GM12875 (cell line): ENCODE data around the gene FKBP5.

Experiments
- H3K4me3 ChIP-seq: one replicate; pipeline ENCODE4 v1.5.1; 2011; ENCODE audit warnings: low read depth, low read length, control low read depth
- CTCF ChIP-seq: IDR thresholded peaks from 2 replicates; pipeline ENCODE4 v1.5.1; 2011; ENCODE audit warnings: low read depth, mild to moderate bottlenecking, control low read depth, inconsistent platforms, low read length, moderate library complexity, borderline replicate concordance; ENCODE audit not compliant: insufficient read depth

FKBP5 gene

DNA sequence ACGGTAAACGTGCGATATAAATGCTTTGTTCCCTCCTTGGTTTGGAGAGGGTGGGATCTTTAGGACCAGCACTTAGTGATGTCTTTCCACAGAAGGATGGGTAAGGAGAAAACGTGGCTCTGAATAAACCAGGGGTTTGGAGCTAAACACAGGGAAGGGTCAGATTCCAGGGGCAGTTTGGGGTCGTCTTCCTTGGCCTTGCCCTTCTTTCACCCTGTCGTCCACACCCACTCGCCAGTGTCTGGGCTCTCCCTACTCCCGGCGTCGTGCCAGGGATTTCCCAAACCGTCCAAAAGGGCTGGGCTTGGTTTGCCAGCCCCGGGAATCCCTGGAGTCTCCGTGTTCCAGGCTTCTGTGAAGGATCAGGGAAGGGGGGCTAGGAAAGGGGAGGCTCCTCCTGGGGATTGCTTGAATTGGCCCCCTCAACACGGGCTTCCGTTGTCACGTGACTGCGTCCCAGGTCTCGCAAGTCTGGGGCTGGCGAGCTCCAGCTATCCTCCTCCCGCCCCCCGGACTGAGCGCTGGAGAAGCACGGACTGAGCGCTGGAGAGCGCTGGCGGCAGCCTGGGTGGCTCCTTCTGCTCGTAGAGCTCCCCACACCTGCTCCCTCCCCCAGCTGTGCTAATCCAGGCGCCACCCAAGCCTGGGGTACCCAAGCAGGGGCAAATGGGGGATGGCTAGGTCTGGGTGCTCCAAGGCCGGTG lies 38.7 kb upstream of the FKBP5 start:
- peak overlapping the region; percentile 26 for H3K4me3 ChIP-seq
- no peak for TF ChIP-seq CTCF

- no peak for TF ChIP-seq CTCF
- no peak overlapping the region for H3K4me3 ChIP-seq
Observed at GRCh38 chr6:35725721-35726438, 37.2 kb upstream of the FKBP5 start.

GRCh38 chr6:35725081-35725708 lies 36.5 kb upstream of the FKBP5 start:
- no peak overlapping the region for H3K4me3 ChIP-seq
- no peak for TF ChIP-seq CTCF

DNA sequence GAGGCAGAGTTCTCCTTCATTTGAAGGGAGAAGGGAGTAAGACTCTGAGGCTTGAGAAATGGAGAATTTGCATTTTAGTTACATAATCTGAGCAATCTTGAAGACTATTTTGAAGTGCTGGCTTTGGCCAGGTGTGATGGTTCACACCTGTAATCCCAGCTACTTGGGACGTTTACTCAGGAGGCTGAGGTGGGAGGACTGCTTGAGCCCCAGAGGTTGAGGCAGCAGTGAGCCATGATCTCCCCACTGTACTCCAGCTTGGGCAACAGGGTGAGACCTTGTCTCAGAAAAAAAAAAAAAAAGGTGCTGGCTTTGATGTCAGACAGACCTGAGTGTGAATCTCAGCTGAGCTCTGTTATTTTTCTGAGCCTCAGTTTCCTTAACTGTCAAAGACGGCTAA lies 35.8 kb upstream of the FKBP5 start:
- TF ChIP-seq CTCF, result no peak
- H3K4me3 ChIP-seq, result no peak overlapping the region

- no peak overlapping the region for H3K4me3 ChIP-seq
- TF ChIP-seq CTCF, result no peak
Observed at GRCh38 chr6:35724059-35724458, 35.3 kb upstream of the FKBP5 start.

- no peak overlapping the region for H3K4me3 ChIP-seq
- no peak for TF ChIP-seq CTCF
Observed at GRCh38 chr6:35723587-35723986, 34.9 kb upstream of the FKBP5 start.

- no peak for TF ChIP-seq CTCF
- H3K4me3 ChIP-seq, result no peak overlapping the region
Observed at GRCh38 chr6:35722121-35722761, 33.5 kb upstream of the FKBP5 start.
